ENCODE data around the gene WRAP73.

The WRAP73 gene

DNA sequence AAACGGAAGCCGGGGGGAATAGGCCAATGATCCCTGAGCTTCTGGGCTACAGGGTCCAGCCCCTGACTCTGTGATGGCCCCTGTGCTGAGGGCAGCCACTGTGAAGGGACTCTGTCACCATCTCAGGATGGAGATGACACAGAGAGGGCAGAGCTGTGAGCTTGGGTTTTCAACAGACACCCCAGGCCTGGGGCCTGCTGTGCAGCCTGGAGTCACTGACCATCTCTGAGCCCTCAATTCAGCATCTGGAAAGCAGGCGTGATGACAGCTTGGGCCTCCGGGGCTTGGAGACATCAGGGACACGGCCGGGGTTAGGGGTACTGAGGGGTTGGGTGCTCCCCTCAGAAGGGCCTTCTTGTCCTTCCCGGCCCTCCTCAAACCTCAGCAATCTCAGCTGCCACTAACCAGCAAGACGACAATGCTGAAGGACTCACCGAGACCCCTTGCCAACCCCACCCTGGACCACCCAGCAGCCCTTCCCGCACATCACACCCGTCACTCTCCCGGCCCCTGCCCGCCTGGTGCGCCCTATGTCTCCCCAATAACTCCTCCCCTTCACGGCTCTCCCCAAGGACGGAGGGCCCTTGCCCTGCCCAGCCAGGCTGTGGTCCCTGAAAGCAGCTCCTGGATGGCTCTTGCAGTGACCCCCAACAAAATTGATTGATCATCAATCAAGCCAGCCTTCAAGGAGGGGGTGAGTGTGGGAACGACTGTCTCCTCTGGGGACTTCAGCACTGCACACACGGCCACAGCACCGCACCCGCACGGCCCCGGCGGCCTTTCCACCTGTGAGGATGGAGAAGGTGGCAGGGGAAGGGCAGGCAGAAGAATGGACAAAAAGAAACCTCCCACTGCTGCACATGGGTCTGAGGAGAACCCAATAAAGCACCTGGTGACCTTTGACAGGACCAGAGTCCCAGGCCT lies 42.9 kb downstream of the WRAP73 start:
- TF ChIP-seq, protein P1, sequence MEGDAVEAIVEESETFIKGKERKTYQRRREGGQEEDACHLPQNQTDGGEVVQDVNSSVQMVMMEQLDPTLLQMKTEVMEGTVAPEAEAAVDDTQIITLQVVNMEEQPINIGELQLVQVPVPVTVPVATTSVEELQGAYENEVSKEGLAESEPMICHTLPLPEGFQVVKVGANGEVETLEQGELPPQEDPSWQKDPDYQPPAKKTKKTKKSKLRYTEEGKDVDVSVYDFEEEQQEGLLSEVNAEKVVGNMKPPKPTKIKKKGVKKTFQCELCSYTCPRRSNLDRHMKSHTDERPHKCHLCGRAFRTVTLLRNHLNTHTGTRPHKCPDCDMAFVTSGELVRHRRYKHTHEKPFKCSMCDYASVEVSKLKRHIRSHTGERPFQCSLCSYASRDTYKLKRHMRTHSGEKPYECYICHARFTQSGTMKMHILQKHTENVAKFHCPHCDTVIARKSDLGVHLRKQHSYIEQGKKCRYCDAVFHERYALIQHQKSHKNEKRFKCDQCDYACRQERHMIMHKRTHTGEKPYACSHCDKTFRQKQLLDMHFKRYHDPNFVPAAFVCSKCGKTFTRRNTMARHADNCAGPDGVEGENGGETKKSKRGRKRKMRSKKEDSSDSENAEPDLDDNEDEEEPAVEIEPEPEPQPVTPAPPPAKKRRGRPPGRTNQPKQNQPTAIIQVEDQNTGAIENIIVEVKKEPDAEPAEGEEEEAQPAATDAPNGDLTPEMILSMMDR (IDR thresholded peaks at IDR 0.05), result no peak
- no peak overlapping the region for H3K4me3 ChIP-seq (ENCODE audit: low read depth in 1 of 2, low read length in 1 of 2)
- peaks cover 26% of the 10 kb centered on the region for H3K27me3 ChIP-seq
- no peaks in the 10 kb centered on the region for H3K36me3 ChIP-seq
- H3K4me1 ChIP-seq (ENCODE audit: control insufficient read depth in 1 of 2, insufficient read depth in 1 of 2, low read depth in 1 of 2, low read length in 1 of 2), result peaks cover 56 to 65% of the 10 kb centered on the region in 2 experiments
- H3K9me3 ChIP-seq, result no peaks in the 10 kb centered on the region
- H3K27ac ChIP-seq, result no peak overlapping the region

DNA sequence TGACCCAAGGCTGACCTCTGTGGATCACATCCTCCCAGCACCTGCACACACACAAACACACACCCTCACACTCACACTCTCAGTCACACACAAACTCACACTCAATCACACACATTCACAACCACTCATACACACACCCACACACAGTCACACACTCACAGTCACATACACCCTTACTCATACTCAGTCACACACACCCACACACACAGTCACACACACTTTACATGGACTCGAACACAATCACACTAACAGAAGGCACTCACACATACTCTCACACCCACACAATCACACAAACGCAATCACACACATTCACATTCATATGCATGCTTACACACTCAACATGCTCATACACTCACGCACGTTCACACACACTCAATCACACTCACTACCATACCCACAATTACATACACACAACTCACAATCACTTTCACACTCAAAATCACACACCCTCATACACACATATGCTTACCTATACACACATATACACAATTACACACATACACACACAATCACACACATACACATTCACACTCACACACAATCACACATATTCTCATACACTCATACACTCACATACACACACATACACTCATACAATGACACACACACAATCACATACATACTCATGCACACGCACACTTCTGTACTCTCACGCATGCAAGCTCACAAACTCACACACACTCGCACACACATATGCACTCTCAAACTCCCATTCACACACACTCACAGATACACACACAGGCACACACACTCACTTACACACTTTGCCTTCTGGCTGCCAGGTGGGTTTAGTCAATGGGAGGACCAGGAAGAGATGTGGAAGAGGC lies 44.7 kb downstream of the WRAP73 start:
- Histone ChIP-seq H3K4me3 (ENCODE audit: low read depth in 1 of 2, low read length in 1 of 2) (no peak overlapping the region), H3K27me3 (peaks cover 7% of the 10 kb centered on the region), H3K4me1 (ENCODE audit: control insufficient read depth in 1 of 2, insufficient read depth in 1 of 2, low read depth in 1 of 2, low read length in 1 of 2) (peaks cover 52 to 59% of the 10 kb centered on the region in 2 experiments), H3K27ac (no peak overlapping the region), H3K36me3 (no peaks in the 10 kb centered on the region), H3K9me3 (no peaks in the 10 kb centered on the region)
- TF ChIP-seq, protein P1 (IDR thresholded peaks at IDR 0.05), result no peak

DNA sequence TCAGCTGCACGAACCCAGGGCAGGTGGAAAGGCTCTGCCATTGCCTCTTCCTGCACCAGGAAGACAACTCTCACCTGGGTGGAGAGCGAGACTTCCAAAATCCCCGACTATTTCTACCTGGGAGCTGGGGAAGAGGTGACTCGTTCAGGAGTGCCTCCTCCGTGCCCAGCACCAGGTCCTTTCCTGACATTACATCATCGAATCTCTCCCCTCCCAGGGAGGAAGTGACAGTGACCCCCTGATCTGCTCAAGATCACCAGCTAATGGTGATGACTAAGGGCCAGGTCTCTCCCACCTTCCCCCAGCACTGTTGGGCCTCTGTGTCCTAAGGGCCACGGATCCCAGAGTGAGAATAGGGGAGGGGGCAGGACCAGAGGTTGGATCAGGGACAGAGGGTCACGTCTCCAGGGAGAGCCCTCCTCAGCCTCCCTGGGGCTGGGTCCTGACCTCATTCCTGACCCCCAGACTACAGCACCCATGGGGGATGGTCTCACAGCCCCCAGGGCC lies 45.4 kb downstream of the WRAP73 start:
- TF ChIP-seq, protein P1 (IDR thresholded peaks at IDR 0.05), result no peak
- no peaks in the 10 kb centered on the region for H3K9me3 ChIP-seq
- H3K36me3 ChIP-seq, result no peaks in the 10 kb centered on the region
- no peak overlapping the region for H3K27ac ChIP-seq
- no peak overlapping the region for H3K4me3 ChIP-seq (ENCODE audit: low read depth in 1 of 2, low read length in 1 of 2)
- H3K27me3 ChIP-seq, result peaks cover 4% of the 10 kb centered on the region
- peaks cover 45 to 52% of the 10 kb centered on the region in 2 experiments for H3K4me1 ChIP-seq (ENCODE audit: control insufficient read depth in 1 of 2, insufficient read depth in 1 of 2, low read depth in 1 of 2, low read length in 1 of 2)

DNA sequence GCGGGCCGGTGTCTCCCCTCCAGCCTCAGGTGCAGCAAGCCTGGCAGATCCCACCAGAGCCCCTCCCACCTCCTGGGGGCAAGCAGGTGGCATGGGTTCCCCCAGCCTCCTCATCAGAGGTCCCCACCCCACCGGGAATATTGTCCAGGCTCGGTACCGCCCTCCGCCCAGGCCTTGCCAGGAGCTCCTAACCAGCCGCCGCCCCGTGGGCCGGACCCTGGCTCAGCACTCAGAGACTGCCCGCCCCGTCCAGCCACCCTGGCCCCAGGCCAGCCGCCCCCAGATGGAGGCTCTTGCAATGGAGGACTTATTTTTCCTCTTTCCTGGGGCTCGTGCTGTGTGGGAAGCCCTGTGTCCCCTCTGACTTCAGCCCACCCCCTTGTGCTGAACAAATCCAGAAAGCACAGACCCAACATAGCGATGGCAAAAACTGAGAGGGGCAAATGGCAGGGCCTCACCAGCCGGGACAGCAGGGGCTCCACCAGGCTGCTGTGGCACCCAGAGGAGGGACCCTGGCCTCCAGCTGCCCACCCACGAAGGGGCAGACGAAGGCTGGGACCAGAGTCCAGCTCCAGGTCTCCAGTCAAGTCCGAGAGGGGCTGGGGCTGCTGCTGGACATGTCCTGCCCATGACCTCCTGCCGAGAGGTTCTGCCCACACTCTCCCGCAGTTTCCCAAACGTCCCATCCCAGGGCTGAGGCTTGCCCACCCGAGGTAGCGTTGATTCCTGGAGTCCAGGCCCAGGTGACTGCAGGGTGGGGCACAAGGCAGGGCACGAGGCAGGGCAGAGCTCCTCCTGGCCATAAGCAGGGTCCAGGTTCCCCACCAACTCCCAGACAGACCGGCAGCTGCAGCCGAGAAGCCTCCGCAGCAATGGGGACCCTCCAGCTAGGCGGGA lies 46.1 kb downstream of the WRAP73 start:
- Histone ChIP-seq H3K9me3 (no peaks in the 10 kb centered on the region), H3K27ac (no peak overlapping the region), H3K36me3 (no peaks in the 10 kb centered on the region), H3K4me1 (ENCODE audit: control insufficient read depth in 1 of 2, insufficient read depth in 1 of 2, low read depth in 1 of 2, low read length in 1 of 2) (peaks cover 38 to 45% of the 10 kb centered on the region in 2 experiments), H3K4me3 (ENCODE audit: low read depth in 1 of 2, low read length in 1 of 2) (no peak overlapping the region), H3K27me3 (no peaks in the 10 kb centered on the region)
- TF ChIP-seq, protein P1 (IDR thresholded peaks at IDR 0.05), result no peak

DNA sequence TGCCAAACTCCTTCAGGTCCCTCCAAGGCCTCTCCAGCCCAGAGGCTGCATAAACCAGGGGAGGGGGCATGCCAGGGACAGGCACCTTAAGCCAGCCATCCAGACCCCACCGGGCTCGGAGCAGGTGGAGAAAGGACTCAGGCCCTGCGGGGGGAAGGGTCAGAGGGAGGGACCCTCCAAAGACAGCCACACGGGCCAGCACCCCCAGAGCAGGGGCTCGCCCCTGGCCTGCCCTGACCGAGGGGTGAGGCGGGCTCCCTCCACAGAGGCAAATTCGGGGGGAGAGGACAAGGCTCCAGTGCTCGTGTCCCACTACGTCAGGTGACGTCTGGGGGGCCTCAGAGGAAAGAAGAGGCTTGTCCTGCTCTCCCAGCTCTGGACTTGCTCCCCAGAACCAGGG lies 46.7 kb downstream of the WRAP73 start:
- peaks cover 40 to 46% of the 10 kb centered on the region in 2 experiments for H3K4me1 ChIP-seq (ENCODE audit: control insufficient read depth in 1 of 2, insufficient read depth in 1 of 2, low read depth in 1 of 2, low read length in 1 of 2)
- H3K4me3 ChIP-seq (ENCODE audit: low read depth in 1 of 2, low read length in 1 of 2), result no peak overlapping the region
- no peaks in the 10 kb centered on the region for H3K9me3 ChIP-seq
- H3K36me3 ChIP-seq, result no peaks in the 10 kb centered on the region
- no peak overlapping the region for H3K27ac ChIP-seq
- TF ChIP-seq, protein P1 (IDR thresholded peaks at IDR 0.05), result no peak
- peaks cover under 1% of the 10 kb centered on the region for H3K27me3 ChIP-seq

All from neutrophil (primary cell).